ENCODE measurements around the gene TBCA.

DNA sequence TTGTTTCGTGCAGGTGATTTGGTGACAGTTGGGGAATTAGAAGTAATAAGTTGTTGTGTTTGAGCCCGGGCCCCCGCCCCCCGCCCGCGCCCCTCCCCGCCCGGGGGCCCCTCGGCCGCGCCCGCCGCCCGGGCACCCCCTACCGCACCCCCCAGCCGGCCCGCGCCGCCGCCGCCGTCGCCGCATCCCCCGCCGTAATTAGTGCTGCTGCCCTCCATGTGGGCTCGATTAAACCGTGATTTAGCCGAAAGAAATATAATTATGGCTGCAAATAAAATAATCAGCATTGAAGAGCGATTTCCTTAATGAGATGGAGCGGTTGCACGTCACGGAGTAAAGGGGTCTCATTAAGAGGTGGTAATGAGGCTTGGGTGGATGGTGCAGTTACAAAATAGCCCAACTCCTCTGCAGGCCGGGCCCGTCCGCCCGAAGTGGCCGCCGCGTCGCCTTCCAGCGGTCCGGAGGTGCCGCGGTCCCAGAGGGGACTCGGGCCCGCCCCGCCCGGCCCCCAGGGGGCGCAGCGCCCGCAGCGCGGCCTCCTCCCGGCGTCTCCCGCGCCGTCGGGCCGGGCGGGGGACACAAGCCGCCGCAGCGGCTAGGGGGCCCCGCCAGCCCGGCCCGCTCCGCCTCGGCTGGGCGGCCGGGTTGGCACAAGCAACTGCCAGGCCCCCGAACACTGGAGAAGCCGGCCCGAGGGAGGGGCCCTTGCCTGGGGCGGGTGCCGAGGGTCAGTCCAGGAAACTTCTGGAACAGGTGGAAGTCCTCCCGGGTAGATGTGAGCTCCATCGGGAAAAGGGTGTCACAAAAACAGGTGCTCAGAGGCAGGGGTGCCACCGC is 130.8 kb downstream of the TBCA start:
- TF ChIP-seq, protein P1, sequence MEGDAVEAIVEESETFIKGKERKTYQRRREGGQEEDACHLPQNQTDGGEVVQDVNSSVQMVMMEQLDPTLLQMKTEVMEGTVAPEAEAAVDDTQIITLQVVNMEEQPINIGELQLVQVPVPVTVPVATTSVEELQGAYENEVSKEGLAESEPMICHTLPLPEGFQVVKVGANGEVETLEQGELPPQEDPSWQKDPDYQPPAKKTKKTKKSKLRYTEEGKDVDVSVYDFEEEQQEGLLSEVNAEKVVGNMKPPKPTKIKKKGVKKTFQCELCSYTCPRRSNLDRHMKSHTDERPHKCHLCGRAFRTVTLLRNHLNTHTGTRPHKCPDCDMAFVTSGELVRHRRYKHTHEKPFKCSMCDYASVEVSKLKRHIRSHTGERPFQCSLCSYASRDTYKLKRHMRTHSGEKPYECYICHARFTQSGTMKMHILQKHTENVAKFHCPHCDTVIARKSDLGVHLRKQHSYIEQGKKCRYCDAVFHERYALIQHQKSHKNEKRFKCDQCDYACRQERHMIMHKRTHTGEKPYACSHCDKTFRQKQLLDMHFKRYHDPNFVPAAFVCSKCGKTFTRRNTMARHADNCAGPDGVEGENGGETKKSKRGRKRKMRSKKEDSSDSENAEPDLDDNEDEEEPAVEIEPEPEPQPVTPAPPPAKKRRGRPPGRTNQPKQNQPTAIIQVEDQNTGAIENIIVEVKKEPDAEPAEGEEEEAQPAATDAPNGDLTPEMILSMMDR (IDR thresholded peaks at IDR 0.05; ENCODE audit: extremely low read depth in 1 of 2, insufficient read depth in 1 of 2, low read depth in 1 of 2, low read length in 2 of 2): peak; percentile 51 to 63
- TF ChIP-seq MYC (IDR thresholded peaks at IDR 0.05; ENCODE audit: low read depth, low read length): no peak
- no peak for TF ChIP-seq POLR2AphosphoS5 (IDR thresholded peaks at IDR 0.05; ENCODE audit: insufficient read depth, low read depth, low read length)
- no peak for TF ChIP-seq POLR2A (IDR thresholded peaks at IDR 0.05; ENCODE audit: low read depth, low read length)
- TF ChIP-seq, protein P2, sequence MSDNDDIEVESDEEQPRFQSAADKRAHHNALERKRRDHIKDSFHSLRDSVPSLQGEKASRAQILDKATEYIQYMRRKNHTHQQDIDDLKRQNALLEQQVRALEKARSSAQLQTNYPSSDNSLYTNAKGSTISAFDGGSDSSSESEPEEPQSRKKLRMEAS (IDR thresholded peaks at IDR 0.05; ENCODE audit: insufficient read depth, insufficient read length): no peak
- no peak for TF ChIP-seq GATA2 (IDR thresholded peaks at IDR 0.05; ENCODE audit: insufficient read depth, insufficient read length, low read depth, low read length)

Data from endothelial cell of umbilical vein (primary cell).